Measurements from ENCODE around the gene EFCC1.
A peak's percentile ranks its signal among the peaks of the same experiment; 100 is the strongest.

Gene EFCC1

DNA sequence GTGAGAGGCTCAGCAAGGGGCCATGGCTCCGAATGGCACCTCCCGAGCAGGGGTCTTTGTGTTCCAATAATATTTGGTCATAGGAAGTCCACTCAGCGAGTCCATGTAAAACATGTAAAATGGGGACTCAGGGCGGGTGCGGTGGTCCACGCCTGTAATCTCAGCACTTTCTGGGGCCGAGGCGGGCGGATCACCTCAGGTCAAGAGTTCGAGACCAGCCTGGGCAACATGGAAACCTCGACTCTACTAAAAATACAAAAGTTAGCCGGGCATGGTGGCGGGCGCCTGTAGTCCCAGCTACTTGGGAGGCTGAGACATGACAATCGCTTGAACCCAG, 26.4 kb downstream of the EFCC1 start:
- Mint-ChIP-seq H3K27ac (no peak overlapping the region), H3K4me3 (peak overlapping the region in 1 of 3 experiments; percentile 41), H3K4me1 (peaks cover 39% of the 10 kb centered on the region), H3K27me3 (ENCODE audit: low read depth) (peaks cover 11% of the 10 kb centered on the region), H3K9me3 (peaks cover 5% of the 10 kb centered on the region), H3K36me3 (ENCODE audit: low read depth) (no peaks in the 10 kb centered on the region)
- TF ChIP-seq, protein P1, sequence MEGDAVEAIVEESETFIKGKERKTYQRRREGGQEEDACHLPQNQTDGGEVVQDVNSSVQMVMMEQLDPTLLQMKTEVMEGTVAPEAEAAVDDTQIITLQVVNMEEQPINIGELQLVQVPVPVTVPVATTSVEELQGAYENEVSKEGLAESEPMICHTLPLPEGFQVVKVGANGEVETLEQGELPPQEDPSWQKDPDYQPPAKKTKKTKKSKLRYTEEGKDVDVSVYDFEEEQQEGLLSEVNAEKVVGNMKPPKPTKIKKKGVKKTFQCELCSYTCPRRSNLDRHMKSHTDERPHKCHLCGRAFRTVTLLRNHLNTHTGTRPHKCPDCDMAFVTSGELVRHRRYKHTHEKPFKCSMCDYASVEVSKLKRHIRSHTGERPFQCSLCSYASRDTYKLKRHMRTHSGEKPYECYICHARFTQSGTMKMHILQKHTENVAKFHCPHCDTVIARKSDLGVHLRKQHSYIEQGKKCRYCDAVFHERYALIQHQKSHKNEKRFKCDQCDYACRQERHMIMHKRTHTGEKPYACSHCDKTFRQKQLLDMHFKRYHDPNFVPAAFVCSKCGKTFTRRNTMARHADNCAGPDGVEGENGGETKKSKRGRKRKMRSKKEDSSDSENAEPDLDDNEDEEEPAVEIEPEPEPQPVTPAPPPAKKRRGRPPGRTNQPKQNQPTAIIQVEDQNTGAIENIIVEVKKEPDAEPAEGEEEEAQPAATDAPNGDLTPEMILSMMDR (IDR thresholded peaks at IDR 0.05; ENCODE audit: unreplicated experiment in 3 of 3): no peak

DNA sequence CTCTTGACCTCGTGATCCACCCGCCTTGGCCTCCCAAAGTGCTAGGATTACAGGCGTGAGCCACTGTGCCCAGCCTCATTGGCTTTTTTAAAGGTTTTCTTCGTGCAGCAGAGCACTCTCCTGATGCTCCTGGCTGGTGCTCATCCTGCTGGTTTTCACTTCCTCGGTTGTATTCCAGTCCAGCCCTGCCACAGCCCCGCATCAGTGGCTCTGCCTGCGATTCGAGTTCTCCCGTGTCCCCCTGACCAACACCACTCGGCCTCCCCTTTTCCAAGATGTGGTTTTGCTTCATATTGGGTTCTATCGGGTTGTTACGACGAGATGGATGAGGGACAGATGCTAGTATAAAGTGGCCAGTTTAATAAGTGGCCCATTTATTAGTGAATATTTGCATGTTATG, 27.8 kb downstream of the EFCC1 start:
- peaks cover 31% of the 10 kb centered on the region for H3K4me1 Mint-ChIP-seq
- H3K4me3 Mint-ChIP-seq: peak overlapping the region; percentile 42 to 57 (median 44)
- peaks cover 3% of the 10 kb centered on the region for H3K9me3 Mint-ChIP-seq
- H3K36me3 Mint-ChIP-seq (ENCODE audit: low read depth): no peaks in the 10 kb centered on the region
- H3K27ac Mint-ChIP-seq: no peak overlapping the region
- TF ChIP-seq, protein P1 (IDR thresholded peaks at IDR 0.05; ENCODE audit: unreplicated experiment in 3 of 3): no peak
- peaks cover 11% of the 10 kb centered on the region for H3K27me3 Mint-ChIP-seq (ENCODE audit: low read depth)

DNA sequence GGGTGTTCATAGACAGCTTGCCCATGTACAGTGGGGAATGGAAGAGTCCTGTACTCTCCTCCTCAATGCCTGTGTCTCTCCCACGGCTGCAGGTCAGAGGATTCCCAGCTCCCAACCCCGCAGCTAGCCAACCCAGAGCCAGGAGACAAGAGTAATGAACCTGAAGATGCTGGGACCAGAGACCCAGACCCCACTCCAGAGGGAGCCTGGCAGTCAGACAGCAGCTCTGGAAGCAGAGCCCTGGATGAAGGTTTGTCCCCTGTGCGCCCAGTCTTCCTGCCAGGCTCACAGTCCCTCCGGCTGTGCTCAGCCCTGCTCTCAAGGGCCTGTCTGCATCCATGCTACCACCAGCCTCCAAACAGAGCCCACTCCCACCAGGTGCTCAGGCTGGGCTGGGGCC, 29.5 kb downstream of the EFCC1 start:
- Mint-ChIP-seq H3K27ac (no peak overlapping the region), H3K4me3 (no peak overlapping the region), H3K9me3 (no peaks in the 10 kb centered on the region), H3K4me1 (peaks cover 30% of the 10 kb centered on the region), H3K27me3 (ENCODE audit: low read depth) (peaks cover 11% of the 10 kb centered on the region), H3K36me3 (ENCODE audit: low read depth) (no peaks in the 10 kb centered on the region)
- TF ChIP-seq, protein P1 (IDR thresholded peaks at IDR 0.05; ENCODE audit: unreplicated experiment in 3 of 3): no peak

DNA sequence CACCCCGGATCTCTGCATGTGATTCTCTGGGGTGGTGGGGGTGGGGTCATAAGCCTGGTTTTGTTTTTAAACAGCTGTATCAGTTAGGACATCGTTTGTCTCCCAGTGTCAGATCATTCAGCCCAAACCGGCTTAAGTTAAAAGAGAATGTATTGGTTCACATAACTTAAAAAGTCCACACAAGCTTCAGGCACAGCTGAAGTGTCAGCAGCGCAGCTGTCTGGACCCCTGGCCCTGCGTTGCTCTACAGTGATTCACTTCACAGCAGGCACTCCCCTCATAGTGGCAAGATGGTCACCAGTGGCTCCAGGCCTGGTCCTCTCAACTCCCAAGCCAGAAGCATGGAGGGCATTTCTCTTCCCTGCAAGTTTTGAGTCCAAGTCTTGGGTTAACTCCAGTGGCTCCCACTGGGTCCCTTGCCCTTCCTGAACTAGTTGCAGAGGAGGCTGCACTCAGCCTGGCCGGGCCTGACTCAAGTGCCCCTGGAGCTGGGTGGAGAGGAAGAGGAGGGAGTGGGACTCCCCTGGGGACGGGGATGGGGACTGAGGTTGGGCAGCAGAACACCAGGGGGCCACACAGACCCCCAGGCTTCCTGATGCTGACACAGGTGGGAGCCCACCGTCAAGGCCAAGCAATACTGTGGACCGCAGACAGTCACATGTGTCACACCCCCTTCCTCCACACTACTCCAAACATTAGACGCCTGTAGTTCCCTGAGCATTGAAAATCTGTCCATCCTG, 30.5 kb downstream of the EFCC1 start:
- H3K4me3 Mint-ChIP-seq: no peak overlapping the region
- peaks cover 20% of the 10 kb centered on the region for H3K4me1 Mint-ChIP-seq
- H3K27ac Mint-ChIP-seq: peak overlapping the region; percentile 7 to 78 (median 67)
- no peaks in the 10 kb centered on the region for H3K36me3 Mint-ChIP-seq (ENCODE audit: low read depth)
- peaks cover 10% of the 10 kb centered on the region for H3K27me3 Mint-ChIP-seq (ENCODE audit: low read depth)
- H3K9me3 Mint-ChIP-seq: no peaks in the 10 kb centered on the region
- TF ChIP-seq, protein P1 (IDR thresholded peaks at IDR 0.05; ENCODE audit: unreplicated experiment in 3 of 3): no peak

DNA sequence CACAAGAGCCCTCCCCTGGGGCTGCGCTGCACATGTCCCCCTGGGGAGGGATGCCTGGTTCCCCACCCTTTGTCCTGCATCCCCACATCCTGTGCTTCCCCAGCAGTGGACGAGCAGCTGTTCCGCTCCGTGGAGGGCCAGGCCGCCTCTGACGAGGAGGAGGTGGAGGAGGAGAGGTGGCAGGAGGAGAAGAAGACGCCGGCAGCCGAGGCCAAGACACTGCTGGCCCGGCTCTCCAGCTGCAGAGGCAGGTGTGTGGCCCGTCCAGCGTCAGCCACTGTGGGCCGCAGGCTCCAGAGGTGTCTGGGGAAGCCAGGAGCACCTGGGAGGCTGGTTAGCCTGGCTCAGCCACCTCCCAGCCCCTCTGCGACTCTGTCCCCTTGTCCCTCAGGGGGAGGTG, 31.6 kb downstream of the EFCC1 start:
- H3K27ac Mint-ChIP-seq: no peak overlapping the region
- TF ChIP-seq, protein P1 (IDR thresholded peaks at IDR 0.05; ENCODE audit: unreplicated experiment in 3 of 3): no peak
- H3K9me3 Mint-ChIP-seq: no peaks in the 10 kb centered on the region
- no peaks in the 10 kb centered on the region for H3K36me3 Mint-ChIP-seq (ENCODE audit: low read depth)
- peaks cover 8% of the 10 kb centered on the region for H3K27me3 Mint-ChIP-seq (ENCODE audit: low read depth)
- no peak overlapping the region for H3K4me3 Mint-ChIP-seq
- peaks cover 16% of the 10 kb centered on the region for H3K4me1 Mint-ChIP-seq

DNA sequence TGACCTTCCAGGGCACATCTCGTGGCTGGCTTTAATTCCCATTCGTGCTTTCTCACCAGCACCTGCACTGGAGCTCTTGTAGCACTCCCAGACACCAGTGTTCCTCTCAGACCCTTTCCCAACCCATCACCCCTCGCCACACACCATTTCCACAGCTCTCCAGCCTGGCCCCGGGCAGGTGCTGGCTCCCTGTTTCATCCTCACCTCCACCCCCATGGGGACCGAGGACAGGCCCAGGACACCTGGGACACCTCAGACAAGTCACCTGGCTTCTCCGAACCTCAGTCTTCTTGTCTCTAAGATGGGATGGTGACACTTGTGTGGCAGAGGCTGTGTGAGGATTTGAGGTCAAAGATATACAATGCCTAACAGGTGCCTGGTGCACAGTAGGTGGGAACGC, 32.0 kb downstream of the EFCC1 start:
- TF ChIP-seq, protein P1 (IDR thresholded peaks at IDR 0.05; ENCODE audit: unreplicated experiment in 3 of 3): no peak
- Mint-ChIP-seq H3K9me3 (no peaks in the 10 kb centered on the region), H3K4me3 (no peak overlapping the region), H3K4me1 (peaks cover 16% of the 10 kb centered on the region), H3K27me3 (ENCODE audit: low read depth) (peaks cover 6% of the 10 kb centered on the region), H3K36me3 (ENCODE audit: low read depth) (no peaks in the 10 kb centered on the region), H3K27ac (peak overlapping the region in 1 of 3 experiments; percentile 31)
